H9 (cell line): ENCODE measurements around the gene RIPK1. TPM values are rescaled to one million over a fixed set of nuclear protein-coding genes. Genes with fewer than 3 reads are reported as not detected.

Source experiments
- DNase-seq: peaks from one replicate; pipeline ENCODE4 v3.0.0-alpha.2; 2017
- H2AFZ ChIP-seq: one replicate; pipeline ENCODE4 v1.6.1; 2013; ENCODE audit warnings: mild to moderate bottlenecking, low read length, control low read depth, moderate library complexity
- H2AK5ac ChIP-seq: 2 replicates; pipeline ENCODE4 v1.6.1; 2013; ENCODE audit warnings: low read length, control low read depth, mixed read lengths; ENCODE audit not compliant: insufficient read length
- H2BK120ac ChIP-seq: one replicate; pipeline ENCODE4 v1.6.1; 2013; ENCODE audit warnings: low read depth, mild to moderate bottlenecking, low read length, control low read depth, inconsistent platforms; ENCODE audit not compliant: poor library complexity, severe bottlenecking
- H2BK12ac ChIP-seq: 2 replicates; pipeline ENCODE4 v1.6.1; 2013; ENCODE audit warnings: low read length, control low read depth, mixed read lengths, low read depth; ENCODE audit not compliant: insufficient read length
- H2BK15ac ChIP-seq: 2 replicates; pipeline ENCODE4 v1.6.1; 2013; ENCODE audit warnings: low read depth, low read length, control low read depth
- H2BK20ac ChIP-seq: one replicate; pipeline ENCODE4 v1.6.1; 2013; ENCODE audit warnings: low read depth, mild to moderate bottlenecking, low read length, control low read depth, inconsistent platforms; ENCODE audit not compliant: poor library complexity, severe bottlenecking
- H2BK5ac ChIP-seq: 2 replicates; pipeline ENCODE4 v1.6.1; 2013; ENCODE audit warnings: low read length, control low read depth, mixed read lengths; ENCODE audit not compliant: insufficient read length
- H3K14ac ChIP-seq: 2 replicates; pipeline ENCODE4 v1.6.1; 2013; ENCODE audit warnings: low read length, control low read depth; ENCODE audit not compliant: insufficient read depth
- H3K18ac ChIP-seq: 2 replicates; pipeline ENCODE4 v1.6.1; 2013; ENCODE audit warnings: low read depth, mild to moderate bottlenecking, mixed read lengths, low read length, control low read depth; ENCODE audit not compliant: insufficient read length
- H3K23ac ChIP-seq: 2 replicates; pipeline ENCODE4 v1.6.1; 2013; ENCODE audit warnings: low read length, control low read depth, mixed read lengths, low read depth; ENCODE audit not compliant: insufficient read length
- H3K23me2 ChIP-seq: 2 replicates; pipeline ENCODE4 v1.6.1; 2013; ENCODE audit warnings: low read depth, mild to moderate bottlenecking, mixed read lengths, low read length, control low read depth; ENCODE audit not compliant: insufficient read length, poor library complexity, severe bottlenecking
- H3K27ac ChIP-seq: 2 replicates; pipeline ENCODE4 v1.5.1; 2013; ENCODE audit warnings: low read length, control low read depth, mixed read lengths, low read depth; ENCODE audit not compliant: insufficient read length
- H3K27me3 ChIP-seq: 2 replicates; pipeline ENCODE4 v1.6.1; 2013; ENCODE audit warnings: low read length, control low read depth, inconsistent platforms; ENCODE audit not compliant: insufficient read depth
- H3K4ac ChIP-seq: 2 replicates; pipeline ENCODE4 v1.6.1; 2013; ENCODE audit warnings: low read depth, mild to moderate bottlenecking, control low read depth, inconsistent platforms, low read length, moderate library complexity
- H3K4me1 ChIP-seq: 2 replicates; pipeline ENCODE4 v1.6.1; 2013; ENCODE audit warnings: low read length, control low read depth, inconsistent platforms; ENCODE audit not compliant: insufficient read depth
- H3K4me2 ChIP-seq: 2 replicates; pipeline ENCODE4 v1.6.1; 2013; ENCODE audit warnings: low read length, control low read depth, mixed read lengths; ENCODE audit not compliant: insufficient read length, insufficient read depth
- H3K56ac ChIP-seq: 2 replicates; pipeline ENCODE4 v1.6.1; 2013; ENCODE audit warnings: low read depth, mild to moderate bottlenecking, mixed read lengths, low read length, control low read depth; ENCODE audit not compliant: insufficient read length
- H3K79me1 ChIP-seq: 2 replicates; pipeline ENCODE4 v1.6.1; 2013; ENCODE audit warnings: low read depth, mild to moderate bottlenecking, moderate library complexity, low read length, control low read depth, inconsistent platforms; ENCODE audit not compliant: insufficient read depth, poor library complexity, severe bottlenecking
- H3K79me2 ChIP-seq: 2 replicates; pipeline ENCODE4 v1.6.1; 2013; ENCODE audit warnings: low read length, control low read depth, inconsistent platforms; ENCODE audit not compliant: insufficient read depth
- H3K9ac ChIP-seq: 2 replicates; pipeline ENCODE4 v1.6.1; 2013; ENCODE audit warnings: low read length, control low read depth, mixed read lengths; ENCODE audit not compliant: insufficient read length; ENCODE audit errors: extremely low read depth
- H3K9me3 ChIP-seq: one replicate; pipeline ENCODE4 v1.6.1; 2013; ENCODE audit warnings: low read depth, low read length, inconsistent platforms; ENCODE audit not compliant: control insufficient read depth
- H3T11ph ChIP-seq: one replicate; pipeline ENCODE4 v1.6.1; 2013; ENCODE audit warnings: mild to moderate bottlenecking, low read length, control low read depth, inconsistent platforms
- H4K20me1 ChIP-seq: one replicate; pipeline ENCODE4 v1.6.1; 2013; ENCODE audit not compliant: control insufficient read depth, insufficient read length, insufficient read depth
- H4K5ac ChIP-seq: 2 replicates; pipeline ENCODE4 v1.6.1; 2013; ENCODE audit warnings: low read depth, mild to moderate bottlenecking, mixed read lengths, low read length, control low read depth; ENCODE audit not compliant: insufficient read length
- H4K8ac ChIP-seq: replicated peaks from 2 replicates; pipeline ENCODE4 v1.6.1; 2013; ENCODE audit warnings: low read length, control low read depth, mixed read lengths, low read depth; ENCODE audit not compliant: insufficient read length
- H4K91ac ChIP-seq: 2 replicates; pipeline ENCODE4 v1.6.1; 2013; ENCODE audit warnings: low read depth, mild to moderate bottlenecking, moderate library complexity, mixed read lengths, low read length, control low read depth; ENCODE audit not compliant: insufficient read length
- H3K27ac Mint-ChIP-seq, 3 experiments: 2 replicates in 2 of 3; 3 replicates in 1 of 3; pipeline ENCODE4 v1.8.0; 2020 to 2021; ENCODE audit warnings: mixed read lengths in 3 of 3, mild to moderate bottlenecking in 1 of 3, moderate library complexity in 1 of 3
- H3K27me3 Mint-ChIP-seq: 2 replicates; pipeline ENCODE4 v1.8.0; 2021; ENCODE audit warnings: low read depth, mild to moderate bottlenecking, moderate library complexity, mixed read lengths
- H3K36me3 Mint-ChIP-seq, 3 experiments: 2 replicates in 2 of 3; 3 replicates in 1 of 3; pipeline ENCODE4 v1.8.0; 2020 to 2021; ENCODE audit warnings: low read depth in 3 of 3, mixed read lengths in 3 of 3; ENCODE audit not compliant: insufficient read depth in 1 of 3
- H3K4me1 Mint-ChIP-seq, 2 experiments: 2 replicates each; pipeline ENCODE4 v1.8.0; 2020; ENCODE audit warnings: mixed read lengths in 2 of 2
- H3K4me3 Mint-ChIP-seq, 2 experiments: 2 replicates in 1 of 2; 3 replicates in 1 of 2; pipeline ENCODE4 v1.8.0; 2020 to 2021; ENCODE audit warnings: mild to moderate bottlenecking in 2 of 2, mixed read lengths in 2 of 2, moderate library complexity in 1 of 2
- H3K9me3 Mint-ChIP-seq, 2 experiments: 2 replicates in 1 of 2; 3 replicates in 1 of 2; pipeline ENCODE4 v1.8.0; 2020; ENCODE audit warnings: mild to moderate bottlenecking in 2 of 2, mixed read lengths in 2 of 2, moderate library complexity in 1 of 2
- WGBS: extraction: QIAGEN DNeasy Blood & Tissue Kit; methylation state at CpG from one replicate; pipeline ENCODE4 v1.1.7; 2013; ENCODE audit warnings: missing lambda C conversion rate, low lambda C conversion rate, mixed read lengths; ENCODE audit not compliant: insufficient read length; ENCODE audit errors: extremely low coverage; 5-methylcytosine and 5-hydroxymethylcytosine counted together
- total RNA-seq: library from RNA; stranded (reverse); gene quantifications from 2 replicates; pipeline ENCODE4 v1.2.1, GENCODE V29; 2021
- TF ChIP-seq, protein P1 (sequence below): fragments of 200-600 bp; sonication (generic); conservative IDR thresholded peaks from 3 replicates; pipeline ENCODE4 v1.8.0; 2021; ENCODE audit warnings: antibody characterized with exemption, mild to moderate bottlenecking

The RIPK1 gene
- total RNA-seq, 1 experiment from 2014 or later: 24.6 TPM

DNA sequence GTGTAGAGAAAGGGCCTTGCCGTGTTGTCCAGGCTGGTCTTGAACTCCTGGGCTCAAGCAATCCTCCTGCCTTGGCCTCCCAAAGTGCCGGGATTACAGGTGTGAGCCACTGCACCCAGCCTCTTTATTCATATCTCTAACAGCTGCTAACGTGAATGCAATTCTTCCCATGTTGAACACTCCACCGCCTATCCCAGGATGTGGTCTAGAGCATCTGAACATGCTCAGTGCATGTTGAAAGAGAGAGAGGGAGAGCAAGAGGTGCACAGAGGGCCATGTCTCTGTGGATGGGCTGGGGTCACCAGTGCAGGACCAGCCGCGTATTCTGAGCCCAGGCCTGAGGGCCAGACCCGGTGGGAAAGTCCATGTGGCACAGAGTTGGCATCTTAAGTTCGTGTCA is 76.3 kb downstream of the RIPK1 start:
- Histone ChIP-seq H3K18ac (no peak overlapping the region), H3T11ph (no peak overlapping the region), H2AFZ (no peak overlapping the region), H2BK15ac (no peak overlapping the region), H3K4ac (no peak overlapping the region), H4K20me1 (no peaks in the 10 kb centered on the region), H3K23me2 (no peaks in the 10 kb centered on the region), H3K27me3 (no peaks in the 10 kb centered on the region), H2BK20ac (no peak overlapping the region), H4K91ac (no peak overlapping the region), H3K4me2 (no peak overlapping the region), H3K79me1 (no peaks in the 10 kb centered on the region), H3K4me1 (no peaks in the 10 kb centered on the region; the same call in 1 of the 2 replicates), H2BK12ac (no peak overlapping the region), H4K8ac (no peak overlapping the region), H3K9ac (no peak overlapping the region), H2AK5ac (no peak overlapping the region), H4K5ac (no peak overlapping the region), H3K9me3 (no peaks in the 10 kb centered on the region), H3K27ac (no peak overlapping the region), H3K23ac (no peak overlapping the region), H2BK5ac (no peak overlapping the region), H3K79me2 (no peaks in the 10 kb centered on the region), H3K56ac (no peak overlapping the region), H3K14ac (no peak overlapping the region), H2BK120ac (no peak overlapping the region)
- peaks cover 0 to 2% of the 10 kb centered on the region in 2 experiments; a peak in 3 of 5 replicates for H3K9me3 Mint-ChIP-seq
- peaks cover 41 to 74% (median 54%) of the 10 kb centered on the region in 3 experiments for H3K36me3 Mint-ChIP-seq
- H3K27ac Mint-ChIP-seq: peak overlapping the region in 2 of 3 experiments; percentile 50 to 88; a peak in 2 of 7 replicates
- DNase-seq: no peak
- no peaks in the 10 kb centered on the region for H3K27me3 Mint-ChIP-seq
- TF ChIP-seq, protein P1, sequence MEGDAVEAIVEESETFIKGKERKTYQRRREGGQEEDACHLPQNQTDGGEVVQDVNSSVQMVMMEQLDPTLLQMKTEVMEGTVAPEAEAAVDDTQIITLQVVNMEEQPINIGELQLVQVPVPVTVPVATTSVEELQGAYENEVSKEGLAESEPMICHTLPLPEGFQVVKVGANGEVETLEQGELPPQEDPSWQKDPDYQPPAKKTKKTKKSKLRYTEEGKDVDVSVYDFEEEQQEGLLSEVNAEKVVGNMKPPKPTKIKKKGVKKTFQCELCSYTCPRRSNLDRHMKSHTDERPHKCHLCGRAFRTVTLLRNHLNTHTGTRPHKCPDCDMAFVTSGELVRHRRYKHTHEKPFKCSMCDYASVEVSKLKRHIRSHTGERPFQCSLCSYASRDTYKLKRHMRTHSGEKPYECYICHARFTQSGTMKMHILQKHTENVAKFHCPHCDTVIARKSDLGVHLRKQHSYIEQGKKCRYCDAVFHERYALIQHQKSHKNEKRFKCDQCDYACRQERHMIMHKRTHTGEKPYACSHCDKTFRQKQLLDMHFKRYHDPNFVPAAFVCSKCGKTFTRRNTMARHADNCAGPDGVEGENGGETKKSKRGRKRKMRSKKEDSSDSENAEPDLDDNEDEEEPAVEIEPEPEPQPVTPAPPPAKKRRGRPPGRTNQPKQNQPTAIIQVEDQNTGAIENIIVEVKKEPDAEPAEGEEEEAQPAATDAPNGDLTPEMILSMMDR: no peak
- WGBS: no CpG with 5 or more reads among the region's 8 CpGs
- H3K4me3 Mint-ChIP-seq: no peak overlapping the region
- peaks cover 15 to 28% of the 10 kb centered on the region in 2 experiments for H3K4me1 Mint-ChIP-seq
